ENCODE data around the gene GAMT.

The GAMT gene

GRCh38 chr19:1395194-1396018 is 5.9 kb downstream of the GAMT start:
- TF ChIP-seq POLR2A (IDR thresholded peaks at IDR 0.05; ENCODE audit: low read depth, low read length) = no peak; the same call in 1 of the 2 replicates
- no peak for TF ChIP-seq POLR2AphosphoS5 (IDR thresholded peaks at IDR 0.05; ENCODE audit: low read depth, low read length)
- no peak for TF ChIP-seq TAF1 (IDR thresholded peaks at IDR 0.05; ENCODE audit: borderline replicate concordance, low read depth, low read length)
- no peak for FAIRE-seq
- DNase-seq (ENCODE audit: insufficient read length) = no peak

- FAIRE-seq (no peak), DNase-seq (ENCODE audit: insufficient read length) (no peak)
- 0 out of 2 replicates have a peak, but pooled peaks have one; percentile 20 for TF ChIP-seq POLR2AphosphoS5 (IDR thresholded peaks at IDR 0.05; ENCODE audit: low read depth, low read length)
- no peak for TF ChIP-seq TAF1 (IDR thresholded peaks at IDR 0.05; ENCODE audit: borderline replicate concordance, low read depth, low read length)
These were observed 6.8 kb downstream of the GAMT start for GRCh38 chr19:1394252-1395193.

- DNase-seq (ENCODE audit: insufficient read length) (no peak), FAIRE-seq (no peak)
- TF ChIP-seq POLR2AphosphoS5 (IDR thresholded peaks at IDR 0.05; ENCODE audit: low read depth, low read length) (no peak), POLR2A (IDR thresholded peaks at IDR 0.05; ENCODE audit: low read depth, low read length) (no peak), TAF1 (IDR thresholded peaks at IDR 0.05; ENCODE audit: borderline replicate concordance, low read depth, low read length) (no peak)
These were observed 7.5 kb downstream of the GAMT start for GRCh38 chr19:1393841-1394240.

- DNase-seq (ENCODE audit: insufficient read length) = no peak
- no peak for FAIRE-seq
- TF ChIP-seq POLR2A (IDR thresholded peaks at IDR 0.05; ENCODE audit: low read depth, low read length) (no peak), TAF1 (IDR thresholded peaks at IDR 0.05; ENCODE audit: borderline replicate concordance, low read depth, low read length) (no peak), POLR2AphosphoS5 (IDR thresholded peaks at IDR 0.05; ENCODE audit: low read depth, low read length) (no peak)
These were observed 8.3 kb downstream of the GAMT start for GRCh38 chr19:1392939-1393530.

GRCh38 chr19:1392407-1392806 is 8.9 kb downstream of the GAMT start:
- TF ChIP-seq POLR2AphosphoS5 (IDR thresholded peaks at IDR 0.05; ENCODE audit: low read depth, low read length) (no peak), TAF1 (IDR thresholded peaks at IDR 0.05; ENCODE audit: borderline replicate concordance, low read depth, low read length) (no peak), POLR2A (IDR thresholded peaks at IDR 0.05; ENCODE audit: low read depth, low read length) (no peak)
- DNase-seq (ENCODE audit: insufficient read length) (no peak), FAIRE-seq (no peak)

- no peak for DNase-seq (ENCODE audit: insufficient read length)
- TF ChIP-seq POLR2AphosphoS5 (IDR thresholded peaks at IDR 0.05; ENCODE audit: low read depth, low read length) (no peak), TAF1 (IDR thresholded peaks at IDR 0.05; ENCODE audit: borderline replicate concordance, low read depth, low read length) (no peak), POLR2A (IDR thresholded peaks at IDR 0.05; ENCODE audit: low read depth, low read length) (no peak)
- no peak for FAIRE-seq
These were observed 10.4 kb downstream of the GAMT start for GRCh38 chr19:1390890-1391423.

GRCh38 chr19:1389033-1389940 is 12.1 kb downstream of the GAMT start:
- DNase-seq (ENCODE audit: insufficient read length) = no peak
- TF ChIP-seq POLR2A (IDR thresholded peaks at IDR 0.05; ENCODE audit: low read depth, low read length) = no peak
- peak; percentile 79; the same call in 1 of the 2 replicates for TF ChIP-seq POLR2AphosphoS5 (IDR thresholded peaks at IDR 0.05; ENCODE audit: low read depth, low read length)
- TF ChIP-seq TAF1 (IDR thresholded peaks at IDR 0.05; ENCODE audit: borderline replicate concordance, low read depth, low read length) = no peak
- no peak for FAIRE-seq

- no peak for FAIRE-seq
- TF ChIP-seq POLR2A (IDR thresholded peaks at IDR 0.05; ENCODE audit: low read depth, low read length) = no peak
- TF ChIP-seq TAF1 (IDR thresholded peaks at IDR 0.05; ENCODE audit: borderline replicate concordance, low read depth, low read length) = no peak
- TF ChIP-seq POLR2AphosphoS5 (IDR thresholded peaks at IDR 0.05; ENCODE audit: low read depth, low read length) = no peak
These were observed 12.7 kb downstream of the GAMT start for GRCh38 chr19:1388637-1389026.

GRCh38 chr19:1387684-1388636 is 13.4 kb downstream of the GAMT start:
- DNase-seq (ENCODE audit: insufficient read length) (no peak), FAIRE-seq (no peak)
- no peak for TF ChIP-seq TAF1 (IDR thresholded peaks at IDR 0.05; ENCODE audit: borderline replicate concordance, low read depth, low read length)
- TF ChIP-seq POLR2A (IDR thresholded peaks at IDR 0.05; ENCODE audit: low read depth, low read length) = no peak
- TF ChIP-seq POLR2AphosphoS5 (IDR thresholded peaks at IDR 0.05; ENCODE audit: low read depth, low read length) = no peak

More at GRCh38 chr19:1388637-1389026, 12.7 kb downstream of the GAMT start:
- no peak for DNase-seq (ENCODE audit: insufficient read length)
